ENCODE results near the gene KDM2B. TPM values are rescaled to one million over a fixed set of nuclear protein-coding genes. Genes with fewer than 3 reads are reported as not detected.

The KDM2B gene
- total and polyA plus RNA-seq, 2 of the 8 experiments (the other 6 are each of a cell fraction or from before 2014, with no cell fraction given) = 111 to 162 TPM

GRCh38 chr12:121575051-121575450, 5.8 kb downstream of the KDM2B start:
- ChIA-PET CTCF (ENCODE audit: partially characterized antibody) (interaction anchor here (0.6 to 6.6 kb wide), 13 partner anchors 13 to 215 kb away, joined by 3 to 57 read pairs (median 7); partner anchors contain the start of genes MORN3 and ORAI1), POLR2A (ENCODE audit: partially characterized antibody) (interaction anchor here (1.1 to 31.0 kb wide), 7 partner anchors 11 to 65 kb away, joined by 3 to 793 read pairs (median 104); partner anchors contain the start of gene ORAI1)
- no peak for FAIRE-seq
- no peak overlapping the region for H3K56ac ChIP-seq (replicated peaks; ENCODE audit: insufficient read length, low read depth, low read length)
- no peaks in the 10 kb centered on the region for H3K9me3 ChIP-seq (ENCODE audit: insufficient read depth in 2 of 2, low read depth in 1 of 2, low read length in 1 of 2)
- H3K4me1 ChIP-seq (replicated peaks in 1 of 4; ENCODE audit: control insufficient read depth in 3 of 4, insufficient read depth in 4 of 4, low read length in 3 of 4) = peaks cover 10 to 20% (median 14%) of the 10 kb centered on the region in 4 experiments
- peaks cover 2 to 3% of the 10 kb centered on the region in 2 experiments for H4K20me1 ChIP-seq (replicated peaks in 1 of 2; ENCODE audit: control insufficient read depth in 1 of 2, insufficient read depth in 2 of 2, low read length in 2 of 2)
- H3K14ac ChIP-seq (ENCODE audit: insufficient read length) = no peak overlapping the region
- TF ChIP-seq CEBPB (IDR thresholded peaks at IDR 0.05; ENCODE audit: low read depth, low read length) = no peak
- no peak for TF ChIP-seq SRF (IDR thresholded peaks at IDR 0.05; ENCODE audit: low read depth, low read length)
- TF ChIP-seq TCF12 (IDR thresholded peaks at IDR 0.05; ENCODE audit: low read depth, low read length) = no peak
- no peak for TF ChIP-seq SP2 (IDR thresholded peaks at IDR 0.05; ENCODE audit: low read length)
- TF ChIP-seq POLR2A (IDR thresholded peaks at IDR 0.05; ENCODE audit: control extremely low read depth in 1 of 2, low read depth in 2 of 2, low read length in 2 of 2) = no peak
- no peak for TF ChIP-seq E2F6 (IDR thresholded peaks at IDR 0.05)
- no peak for TF ChIP-seq RAD21 (IDR thresholded peaks at IDR 0.05 in 1 of 2, conservative IDR thresholded peaks at IDR 0.05 in 1 of 2; ENCODE audit: low read depth in 2 of 2, low read length in 2 of 2)
- TF ChIP-seq TBP (IDR thresholded peaks at IDR 0.05; ENCODE audit: low read depth, low read length) = no peak
- TF ChIP-seq SP4 (IDR thresholded peaks at IDR 0.05; ENCODE audit: low read length) = no peak
- no peak for TF ChIP-seq SUZ12 (IDR thresholded peaks at IDR 0.05; ENCODE audit: low read length)
- no peak for TF ChIP-seq CHD2 (IDR thresholded peaks at IDR 0.05; ENCODE audit: low read length)
- no peak for TF ChIP-seq CHD1 (IDR thresholded peaks at IDR 0.05; ENCODE audit: low read depth, low read length)
- no peak for TF ChIP-seq JUND (IDR thresholded peaks at IDR 0.05; ENCODE audit: low read length)
- no peak overlapping the region for H4K91ac ChIP-seq (replicated peaks; ENCODE audit: insufficient read length, low read length)
- no peak overlapping the region for H3K4ac ChIP-seq (replicated peaks; ENCODE audit: insufficient read length, low read depth, low read length)
- H3K27ac ChIP-seq (ENCODE audit: low read depth, low read length) = peak overlapping the region; percentile 87; the same call in 1 of the 2 replicates
- peaks cover 16% of the 10 kb centered on the region; the same call in 1 of the 2 replicates for H3K23me2 ChIP-seq (ENCODE audit: low read depth, low read length)
- no peak overlapping the region for H3K23ac ChIP-seq (ENCODE audit: insufficient read length)
- DNase-seq (ENCODE audit: low read depth in 1 of 2, low spot score in 2 of 2) = no peak
- no peak overlapping the region for H3K4me3 ChIP-seq (ENCODE audit: extremely low read depth in 1 of 4, insufficient read depth in 2 of 4, low read depth in 3 of 4, low read length in 4 of 4)
- H2AK5ac ChIP-seq (ENCODE audit: low read depth, low read length) = no peak overlapping the region
- peaks cover 31 to 59% (median 38%) of the 10 kb centered on the region in 4 experiments for H3K36me3 ChIP-seq (ENCODE audit: control insufficient read depth in 2 of 4, insufficient read depth in 4 of 4, low read length in 3 of 4)
- no peak overlapping the region for H4K8ac ChIP-seq (ENCODE audit: extremely low read depth, insufficient read depth, low read length)
- H3K4me2 ChIP-seq (ENCODE audit: insufficient read depth in 1 of 2, low read depth in 2 of 2, low read length in 2 of 2) = peak overlapping the region in 1 of 2 experiments; percentile 100; a peak in 1 of 4 replicates
- no peak overlapping the region for H2BK120ac ChIP-seq (replicated peaks; ENCODE audit: low read depth, low read length)
- no peak overlapping the region for H2BK15ac ChIP-seq (ENCODE audit: low read length)
- no peak overlapping the region for H2BK20ac ChIP-seq (ENCODE audit: low read length)
- WGBS, 2 experiments (ENCODE audit: extremely low coverage in 1 of 2, insufficient coverage in 1 of 2, insufficient read length in 1 of 2, insufficient replicate concordance in 2 of 2, low coverage in 1 of 2, low lambda C conversion rate in 2 of 2, missing lambda C conversion rate in 1 of 2) = 57% methylated on average over 1 of the region's 1 CpG; no CpG with 5 or more reads in 1 of the 2 experiments
- no peak overlapping the region; a peak in 1 of 7 replicates for H3K9ac ChIP-seq (replicated peaks in 1 of 4; ENCODE audit: extremely low read depth in 1 of 4, low read depth in 3 of 4, low read length in 3 of 4)
- H3K79me2 ChIP-seq (ENCODE audit: control insufficient read depth in 1 of 2, insufficient read depth in 2 of 2, low read length in 2 of 2) = peaks cover 5 to 67% of the 10 kb centered on the region in 2 experiments; a peak in 3 of 4 replicates
- H3K27me3 ChIP-seq (replicated peaks in 1 of 4; ENCODE audit: control insufficient read depth in 3 of 4, extremely low read depth in 1 of 4, insufficient read depth in 3 of 4, low read length in 3 of 4) = no peaks in the 10 kb centered on the region
- no peak overlapping the region for H4K5ac ChIP-seq (ENCODE audit: insufficient read length, low read depth, low read length)
- peak overlapping the region; percentile 81 for H2BK5ac ChIP-seq (ENCODE audit: low read depth, low read length)
- H3K18ac ChIP-seq (ENCODE audit: extremely low read depth, low read length) = no peak overlapping the region
- no peak overlapping the region for H2AFZ ChIP-seq (ENCODE audit: low read length)
- H2BK12ac ChIP-seq (ENCODE audit: low read depth, low read length) = peak overlapping the region; percentile 14; the same call in 1 of the 2 replicates
- H3K79me1 ChIP-seq (ENCODE audit: low read depth, low read length) = peaks cover 19% of the 10 kb centered on the region
